DOHH2 (cell line): Measurements from ENCODE around the gene RASSF7.

Source experiments
- EZH2phosphoT487 ChIP-seq: fragments of 200-600 bp; sonication (generic); IDR thresholded peaks from 2 replicates; pipeline ENCODE4 v1.6.1; 2017; ENCODE audit warnings: borderline replicate concordance, mild to moderate bottlenecking, antibody characterized with exemption, low read length, moderate library complexity, mixed read lengths
- TF ChIP-seq, protein P1 (sequence below): fragments of 200-600 bp; sonication (generic); IDR thresholded peaks from one replicate; pipeline ENCODE4 v1.5.1; 2014; ENCODE audit warnings: antibody characterized with exemption, mild to moderate bottlenecking, low read depth, low read length; ENCODE audit not compliant: poor library complexity, severe bottlenecking

- TF ChIP-seq, protein P1, sequence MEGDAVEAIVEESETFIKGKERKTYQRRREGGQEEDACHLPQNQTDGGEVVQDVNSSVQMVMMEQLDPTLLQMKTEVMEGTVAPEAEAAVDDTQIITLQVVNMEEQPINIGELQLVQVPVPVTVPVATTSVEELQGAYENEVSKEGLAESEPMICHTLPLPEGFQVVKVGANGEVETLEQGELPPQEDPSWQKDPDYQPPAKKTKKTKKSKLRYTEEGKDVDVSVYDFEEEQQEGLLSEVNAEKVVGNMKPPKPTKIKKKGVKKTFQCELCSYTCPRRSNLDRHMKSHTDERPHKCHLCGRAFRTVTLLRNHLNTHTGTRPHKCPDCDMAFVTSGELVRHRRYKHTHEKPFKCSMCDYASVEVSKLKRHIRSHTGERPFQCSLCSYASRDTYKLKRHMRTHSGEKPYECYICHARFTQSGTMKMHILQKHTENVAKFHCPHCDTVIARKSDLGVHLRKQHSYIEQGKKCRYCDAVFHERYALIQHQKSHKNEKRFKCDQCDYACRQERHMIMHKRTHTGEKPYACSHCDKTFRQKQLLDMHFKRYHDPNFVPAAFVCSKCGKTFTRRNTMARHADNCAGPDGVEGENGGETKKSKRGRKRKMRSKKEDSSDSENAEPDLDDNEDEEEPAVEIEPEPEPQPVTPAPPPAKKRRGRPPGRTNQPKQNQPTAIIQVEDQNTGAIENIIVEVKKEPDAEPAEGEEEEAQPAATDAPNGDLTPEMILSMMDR, result no peak
- TF ChIP-seq EZH2phosphoT487, result no peak
These were observed 16.8 kb downstream of the RASSF7 start for GRCh38 chr11:577611-577894.
